HK-2 (cell line): Measurements from ENCODE around the gene SSBP2.
"Not testable (repeated sequence)": the region's sequence is repeated elsewhere in the genome, so short reads cannot be mapped to it uniquely, and the experiment has no call there.

Experiments used
- DNase-seq: peaks from one replicate; pipeline ENCODE4 v3.0.0-alpha.2; 2018; ENCODE audit not compliant: unreplicated experiment

SSBP2 gene

GRCh38 chr5:81428861-81429260 is 322.0 kb downstream of the SSBP2 start:
- DNase-seq: no peak

GRCh38 chr5:81428446-81428845 is 322.5 kb downstream of the SSBP2 start:
- no peak for DNase-seq

- DNase-seq: no peak
Measured at GRCh38 chr5:81427566-81427965, 323.3 kb downstream of the SSBP2 start.

DNA sequence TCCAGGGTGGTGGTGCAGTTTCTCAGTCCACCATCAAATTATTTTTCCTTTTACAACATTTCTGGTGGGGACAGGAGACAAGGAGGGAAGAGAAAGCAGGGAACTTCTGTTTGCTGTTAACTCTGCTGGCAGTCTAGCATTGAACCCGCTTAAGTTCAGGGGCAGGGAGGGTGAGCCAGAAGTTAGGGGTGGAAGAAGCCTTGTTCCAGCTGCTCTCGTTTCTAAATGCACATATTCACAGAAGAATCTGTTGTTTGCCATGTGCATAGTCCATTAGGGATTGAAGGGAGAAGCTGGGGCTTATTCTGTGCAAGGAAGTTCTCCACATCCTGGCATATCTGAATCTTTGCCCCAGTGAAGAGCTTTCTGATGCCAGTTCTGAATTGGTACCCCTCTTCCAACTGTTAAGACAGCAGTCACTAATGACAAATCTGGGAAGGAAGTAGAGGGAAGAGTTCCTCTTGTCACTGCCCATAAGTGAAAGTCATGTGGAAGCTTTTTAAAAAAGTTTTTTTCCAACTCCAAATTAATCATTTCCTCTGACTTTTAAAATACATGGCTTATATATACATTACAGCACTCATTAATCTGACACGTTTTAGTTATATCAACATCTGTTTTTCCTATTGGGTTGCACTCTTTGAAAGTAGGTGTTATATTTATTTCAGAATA is 324.4 kb downstream of the SSBP2 start:
- DNase-seq: no peak

- DNase-seq: no peak
Measured at GRCh38 chr5:81425569-81425968, 325.3 kb downstream of the SSBP2 start.

DNA sequence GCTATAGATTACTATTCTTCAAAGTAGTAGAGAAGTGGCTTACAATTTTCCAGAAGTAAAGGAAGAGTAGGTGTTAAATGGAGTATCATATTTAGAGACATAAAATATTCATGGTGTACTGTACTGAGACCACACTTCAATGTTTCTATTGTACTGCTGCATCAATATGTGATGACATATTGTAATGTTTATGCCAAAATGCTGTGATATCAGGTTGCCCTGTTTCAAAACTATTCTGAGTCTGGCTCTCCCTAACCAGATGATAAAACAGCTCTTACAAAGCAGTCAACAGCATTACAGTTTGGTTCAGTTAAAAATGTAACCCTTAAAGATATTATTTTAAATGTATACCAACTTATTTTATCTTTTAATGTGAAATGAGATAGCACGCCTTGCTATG is 326.2 kb downstream of the SSBP2 start:
- no peak for DNase-seq

GRCh38 chr5:81422671-81423070 is 328.2 kb downstream of the SSBP2 start:
- DNase-seq: no peak

DNA sequence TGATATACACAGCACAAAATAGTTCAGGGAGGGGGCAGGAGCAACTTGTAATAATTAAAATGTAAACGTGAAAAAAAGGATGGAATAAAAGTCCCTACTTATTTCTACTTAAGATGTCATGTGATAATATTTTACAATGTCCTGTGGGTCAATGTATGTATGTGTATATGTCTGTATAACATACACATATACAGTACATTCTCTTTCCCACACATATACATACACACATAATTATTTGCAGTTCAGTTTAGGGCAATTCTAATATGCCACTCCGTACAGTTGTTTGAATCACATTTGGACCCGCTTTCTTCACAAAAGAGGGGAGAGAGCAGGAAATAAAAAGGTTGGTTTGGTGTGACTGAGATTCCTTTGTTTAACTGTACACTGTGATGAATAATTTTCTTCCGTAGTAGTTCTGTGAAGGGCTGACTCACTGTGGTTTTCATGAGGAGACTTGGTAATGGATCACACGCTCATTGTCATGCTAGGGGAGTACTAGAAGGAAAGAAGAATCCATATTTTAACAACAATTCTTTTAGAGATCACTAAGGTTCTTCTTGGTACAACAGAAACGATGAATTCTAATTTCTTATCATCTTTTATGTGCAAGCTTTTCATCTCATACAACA is 330.7 kb downstream of the SSBP2 start:
- no peak for DNase-seq

DNA sequence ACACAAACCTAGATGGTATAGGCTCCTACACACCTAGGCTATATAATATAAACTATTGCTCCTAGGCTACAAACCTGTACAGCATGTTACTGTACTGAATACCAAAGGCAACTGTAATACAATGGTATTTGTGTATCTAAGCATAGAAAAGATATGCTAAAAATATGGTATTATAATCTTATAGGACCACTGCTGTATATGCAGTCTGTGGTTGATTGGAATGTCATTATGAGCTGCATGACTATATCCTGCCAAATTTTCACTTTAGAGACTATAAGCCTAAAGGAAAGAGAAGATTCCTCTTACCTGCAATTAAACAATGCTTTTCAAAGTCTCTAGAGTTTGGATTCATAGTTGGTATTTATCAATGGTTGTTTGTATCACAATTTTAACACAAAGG is 332.3 kb downstream of the SSBP2 start:
- DNase-seq: no peak

GRCh38 chr5:81417052-81417451 is 333.8 kb downstream of the SSBP2 start:
- no peak for DNase-seq

- DNase-seq: no peak
Measured at GRCh38 chr5:81409896-81410295, 341.0 kb downstream of the SSBP2 start.

- no peak for DNase-seq
Measured at GRCh38 chr5:81409361-81409760, 341.5 kb downstream of the SSBP2 start.

GRCh38 chr5:81408496-81408895 is 342.4 kb downstream of the SSBP2 start:
- DNase-seq: no peak

DNA sequence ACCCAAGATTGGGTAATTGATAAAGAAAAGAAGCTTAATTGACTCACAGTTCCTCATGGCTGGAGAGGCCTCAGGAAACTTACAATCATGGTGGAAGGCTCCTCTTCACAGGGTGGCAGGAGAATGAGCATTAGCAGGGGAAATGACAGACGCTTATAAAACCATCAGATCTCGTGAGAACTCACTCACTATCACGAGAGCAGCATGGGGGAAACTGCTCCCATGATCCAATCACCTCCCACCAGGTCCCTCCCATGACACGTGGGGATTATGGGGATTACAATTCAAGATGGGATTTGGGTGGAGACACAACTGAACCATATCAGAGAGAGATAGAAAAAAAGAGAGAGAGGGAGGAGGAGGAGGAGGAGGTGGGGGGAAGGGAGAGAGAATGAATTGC is 343.1 kb downstream of the SSBP2 start:
- DNase-seq: not testable (repeated sequence)

DNA sequence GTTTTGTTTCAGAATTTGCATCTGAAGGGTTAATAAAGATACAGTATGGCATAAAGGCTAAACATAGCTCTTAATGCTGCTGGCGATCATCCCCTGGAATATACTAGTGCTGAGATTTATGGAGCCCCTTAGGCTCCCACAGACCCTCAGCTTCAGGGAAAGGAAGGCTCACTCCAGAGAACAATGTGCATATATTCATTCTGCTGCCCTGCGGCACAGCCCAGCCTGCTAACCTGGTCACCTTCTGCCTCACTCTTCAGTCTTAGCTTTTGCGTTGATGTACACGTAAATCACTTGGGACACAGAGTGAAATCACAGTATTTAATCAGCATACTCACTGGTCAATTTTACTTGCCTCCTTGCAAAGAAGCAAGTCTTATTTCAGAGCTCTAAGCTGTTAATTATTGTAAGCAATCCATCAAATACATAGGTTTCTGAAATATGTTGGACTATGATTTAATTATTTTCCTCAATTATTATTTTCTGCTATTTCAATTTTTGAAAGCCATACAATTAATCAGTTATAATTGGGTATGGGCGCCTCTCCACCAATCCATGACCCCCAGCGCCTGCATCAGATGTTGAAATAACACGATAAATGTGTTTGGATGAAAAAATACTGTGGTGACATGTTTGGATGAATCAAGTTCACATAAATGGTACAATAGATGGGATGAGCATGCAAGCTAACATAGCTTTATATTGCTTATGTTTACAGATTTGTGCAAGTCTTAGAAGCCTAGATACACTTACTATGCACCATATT is 345.6 kb downstream of the SSBP2 start:
- no peak for DNase-seq

DNA sequence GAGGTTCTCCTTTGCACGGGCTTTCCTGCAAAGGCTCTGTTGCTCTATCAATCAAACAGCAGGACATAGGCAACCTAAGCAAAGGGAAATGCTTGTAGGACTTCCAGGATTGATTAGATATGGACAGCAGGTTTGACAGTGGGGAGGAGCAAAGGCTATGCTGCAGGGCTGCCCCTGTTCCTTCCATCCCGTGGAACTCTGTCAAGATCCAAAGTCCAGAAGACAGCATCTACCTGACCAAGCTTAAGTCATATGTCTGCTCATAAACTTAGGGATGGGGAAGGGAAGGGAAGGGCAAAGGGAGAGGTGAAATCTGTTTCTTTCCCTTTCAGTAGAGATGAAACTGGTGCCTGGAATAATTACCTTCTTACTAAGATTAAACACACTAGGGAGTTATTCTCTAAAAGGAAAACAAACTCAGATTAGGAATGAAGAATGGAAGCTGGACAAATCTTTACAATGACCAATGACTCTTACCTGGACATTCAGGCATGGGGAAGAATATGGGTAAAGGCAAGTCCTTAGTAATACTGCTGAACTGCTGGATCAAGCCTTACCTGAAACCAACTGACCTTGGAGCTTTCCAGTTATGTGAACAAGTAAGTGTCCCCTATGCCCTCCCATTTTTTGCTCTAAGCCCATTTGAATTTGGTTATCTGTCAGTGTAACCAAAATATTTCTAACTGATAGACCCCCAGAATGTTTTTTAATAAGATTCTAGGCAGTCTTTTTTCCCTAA is 348.5 kb downstream of the SSBP2 start:
- no peak for DNase-seq

- no peak for DNase-seq
Measured at GRCh38 chr5:81401266-81401665, 349.6 kb downstream of the SSBP2 start.

- no peak for DNase-seq
Measured at GRCh38 chr5:81400375-81400774, 350.5 kb downstream of the SSBP2 start.

DNA sequence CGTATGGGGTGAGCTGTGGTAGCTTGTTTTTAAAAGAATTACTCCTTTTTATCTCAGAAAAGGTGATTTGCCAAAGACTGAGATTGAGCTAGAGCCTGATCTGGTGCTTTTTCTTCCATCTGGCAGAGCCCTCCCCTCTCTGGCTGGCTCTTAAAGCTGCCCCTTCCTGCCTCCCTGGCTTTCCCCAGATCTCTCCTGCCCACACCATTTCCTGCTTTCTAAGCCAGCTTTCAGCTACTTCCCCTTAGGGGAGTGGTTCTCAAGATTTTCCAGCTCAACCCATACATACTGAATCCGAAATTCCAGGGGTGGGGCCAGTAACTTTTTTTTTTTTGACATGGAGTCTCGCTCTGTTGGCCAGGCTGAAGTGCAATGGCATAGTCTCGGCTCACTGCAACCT is 352.2 kb downstream of the SSBP2 start:
- DNase-seq: no peak

GRCh38 chr5:81397176-81397575 is 353.7 kb downstream of the SSBP2 start:
- no peak for DNase-seq

DNA sequence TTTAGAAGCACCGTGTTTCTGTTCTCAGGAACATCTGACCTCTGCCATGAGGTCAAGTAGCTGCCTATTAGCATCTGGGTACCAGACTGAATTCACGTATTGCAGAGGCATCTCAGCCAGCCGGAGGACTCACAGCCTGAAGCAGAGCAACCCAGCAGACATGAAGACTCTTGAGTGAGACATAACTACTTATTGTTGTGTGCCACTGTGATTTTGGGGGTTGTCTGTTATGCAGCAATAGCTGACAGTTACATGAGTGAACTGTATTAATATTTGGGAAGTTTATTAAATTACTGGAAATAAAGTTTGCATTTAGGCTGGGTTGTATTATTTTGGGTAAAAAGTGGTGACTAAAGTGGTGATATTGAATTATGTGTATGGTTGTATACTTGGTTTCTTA is 355.6 kb downstream of the SSBP2 start:
- DNase-seq: no peak
